ENCODE data around the gene PDE8B. TPM values are rescaled to one million over a fixed set of nuclear protein-coding genes. Genes with fewer than 3 reads are reported as not detected.

The PDE8B gene
- total RNA-seq, 1 experiment from 2014 or later, result 0.07 TPM

DNA sequence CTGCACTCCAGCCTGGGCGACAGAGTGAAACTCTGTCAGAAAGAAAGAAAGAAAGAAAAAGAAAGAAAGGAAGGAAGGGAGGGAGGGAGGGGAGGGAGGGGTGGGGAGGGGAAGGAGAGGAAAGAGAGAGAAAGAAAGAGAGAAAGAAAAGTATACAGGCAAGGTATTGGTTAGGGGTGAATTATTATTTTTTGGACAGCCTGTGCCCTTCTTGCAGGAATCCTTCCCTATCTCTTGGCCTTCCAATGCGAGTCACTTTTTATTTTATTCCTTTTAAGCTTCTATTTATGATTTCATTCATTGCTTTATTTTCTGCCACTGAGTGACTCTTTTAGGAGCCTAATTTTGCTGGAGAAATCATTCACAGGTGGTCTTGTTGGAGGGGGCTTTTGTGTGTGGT is 98.7 kb downstream of the PDE8B start:
- Histone ChIP-seq H2BK20ac (ENCODE audit: low read depth, low read length, poor library complexity, severe bottlenecking) (no peak overlapping the region), H3K9me3 (ENCODE audit: control insufficient read depth, low read depth, low read length) (no peaks in the 10 kb centered on the region), H2BK5ac (ENCODE audit: insufficient read length, low read length) (no peak overlapping the region), H2AK5ac (ENCODE audit: insufficient read length, low read length) (no peak overlapping the region), H2AFZ (ENCODE audit: low read length) (no peak overlapping the region), H3K27ac (ENCODE audit: insufficient read length, low read depth, low read length) (no peak overlapping the region), H3K4me2 (ENCODE audit: insufficient read depth, insufficient read length, low read length) (no peak overlapping the region), H3K23ac (ENCODE audit: insufficient read length, low read depth, low read length) (no peak overlapping the region), H3K56ac (ENCODE audit: insufficient read length, low read depth, low read length) (no peak overlapping the region), H2BK120ac (ENCODE audit: low read depth, low read length, poor library complexity, severe bottlenecking) (no peak overlapping the region), H3T11ph (ENCODE audit: low read length) (no peak overlapping the region), H3K79me2 (ENCODE audit: insufficient read depth, low read length) (no peaks in the 10 kb centered on the region), H3K27me3 (ENCODE audit: insufficient read depth, low read length) (peaks cover 5% of the 10 kb centered on the region; the same call in 1 of the 2 replicates), H2BK12ac (ENCODE audit: insufficient read length, low read depth, low read length) (no peak overlapping the region), H3K79me1 (ENCODE audit: insufficient read depth, low read depth, low read length, poor library complexity, severe bottlenecking) (no peaks in the 10 kb centered on the region), H4K5ac (ENCODE audit: insufficient read length, low read depth, low read length) (no peak overlapping the region), H4K8ac (replicated peaks; ENCODE audit: insufficient read length, low read depth, low read length) (no peak overlapping the region), H4K20me1 (ENCODE audit: control insufficient read depth, insufficient read depth, insufficient read length) (peaks cover 2% of the 10 kb centered on the region), H3K4ac (ENCODE audit: low read depth, low read length) (no peak overlapping the region), H3K23me2 (ENCODE audit: insufficient read length, low read depth, low read length, poor library complexity, severe bottlenecking) (no peaks in the 10 kb centered on the region), H2BK15ac (ENCODE audit: low read depth, low read length) (no peak overlapping the region), H4K91ac (ENCODE audit: insufficient read length, low read depth, low read length) (no peak overlapping the region), H3K9ac (ENCODE audit: extremely low read depth, insufficient read length, low read length) (no peak overlapping the region), H3K18ac (ENCODE audit: insufficient read length, low read depth, low read length) (no peak overlapping the region), H3K14ac (ENCODE audit: insufficient read depth, low read length) (no peak overlapping the region), H3K4me1 (ENCODE audit: insufficient read depth, low read length) (no peaks in the 10 kb centered on the region; the same call in 1 of the 2 replicates)
- peaks cover 83% of the 10 kb centered on the region for H3K27me3 Mint-ChIP-seq (ENCODE audit: low read depth)
- peaks cover 6 to 17% of the 10 kb centered on the region in 2 experiments for H3K4me1 Mint-ChIP-seq
- no peak overlapping the region for H3K4me3 Mint-ChIP-seq
- TF ChIP-seq, protein P1, sequence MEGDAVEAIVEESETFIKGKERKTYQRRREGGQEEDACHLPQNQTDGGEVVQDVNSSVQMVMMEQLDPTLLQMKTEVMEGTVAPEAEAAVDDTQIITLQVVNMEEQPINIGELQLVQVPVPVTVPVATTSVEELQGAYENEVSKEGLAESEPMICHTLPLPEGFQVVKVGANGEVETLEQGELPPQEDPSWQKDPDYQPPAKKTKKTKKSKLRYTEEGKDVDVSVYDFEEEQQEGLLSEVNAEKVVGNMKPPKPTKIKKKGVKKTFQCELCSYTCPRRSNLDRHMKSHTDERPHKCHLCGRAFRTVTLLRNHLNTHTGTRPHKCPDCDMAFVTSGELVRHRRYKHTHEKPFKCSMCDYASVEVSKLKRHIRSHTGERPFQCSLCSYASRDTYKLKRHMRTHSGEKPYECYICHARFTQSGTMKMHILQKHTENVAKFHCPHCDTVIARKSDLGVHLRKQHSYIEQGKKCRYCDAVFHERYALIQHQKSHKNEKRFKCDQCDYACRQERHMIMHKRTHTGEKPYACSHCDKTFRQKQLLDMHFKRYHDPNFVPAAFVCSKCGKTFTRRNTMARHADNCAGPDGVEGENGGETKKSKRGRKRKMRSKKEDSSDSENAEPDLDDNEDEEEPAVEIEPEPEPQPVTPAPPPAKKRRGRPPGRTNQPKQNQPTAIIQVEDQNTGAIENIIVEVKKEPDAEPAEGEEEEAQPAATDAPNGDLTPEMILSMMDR (conservative IDR thresholded peaks at IDR 0.05), result no peak
- no peak for DNase-seq
- H3K36me3 Mint-ChIP-seq (ENCODE audit: insufficient read depth in 1 of 3, low read depth in 3 of 3), result no peaks in the 10 kb centered on the region
- H3K27ac Mint-ChIP-seq, result no peak overlapping the region
- no CpG with 5 or more reads among the region's 2 CpGs for WGBS (ENCODE audit: extremely low coverage, insufficient read length, low lambda C conversion rate)
- H3K9me3 Mint-ChIP-seq, result no peaks in the 10 kb centered on the region
